GM18508 (cell line): ENCODE data around the gene BNIP5.

ENCODE experiments used
- ATAC-seq: cut with Tn5 transposase; IDR thresholded peaks from one replicate; pipeline ENCODE4 v1.9.1; 2021; ENCODE audit warnings: moderate number of reproducible peaks; ENCODE audit not compliant: insufficient read depth, unreplicated experiment

BNIP5 gene

GRCh38 chr6:36327919-36328236, 8.8 kb downstream of the BNIP5 start:
- ATAC-seq, result no peak

- ATAC-seq, result no peak
These were observed 9.3 kb downstream of the BNIP5 start for GRCh38 chr6:36327226-36327918.

- ATAC-seq, result no peak
These were observed 10.2 kb downstream of the BNIP5 start for GRCh38 chr6:36326356-36326995.

- no peak for ATAC-seq
These were observed 12.0 kb downstream of the BNIP5 start for GRCh38 chr6:36324715-36325114.

- no peak for ATAC-seq
These were observed 12.5 kb downstream of the BNIP5 start for GRCh38 chr6:36324191-36324590.

- ATAC-seq, result no peak
These were observed 13.6 kb downstream of the BNIP5 start for GRCh38 chr6:36323062-36323461.

GRCh38 chr6:36322591-36322990, 14.1 kb downstream of the BNIP5 start:
- ATAC-seq, result no peak

- no peak for ATAC-seq
These were observed 16.2 kb downstream of the BNIP5 start for GRCh38 chr6:36320475-36320874.

- ATAC-seq, result no peak
These were observed 16.9 kb downstream of the BNIP5 start for GRCh38 chr6:36319821-36320220.

GRCh38 chr6:36319436-36319762, 17.3 kb downstream of the BNIP5 start:
- no peak for ATAC-seq

GRCh38 chr6:36318690-36319435, 17.8 kb downstream of the BNIP5 start:
- no peak for ATAC-seq

GRCh38 chr6:36317623-36318022, 19.1 kb downstream of the BNIP5 start:
- ATAC-seq, result no peak

GRCh38 chr6:36315921-36316320, 20.8 kb downstream of the BNIP5 start:
- no peak for ATAC-seq

- no peak for ATAC-seq
These were observed 22.3 kb downstream of the BNIP5 start for GRCh38 chr6:36314221-36315014.

GRCh38 chr6:36313649-36313936, 23.1 kb downstream of the BNIP5 start:
- ATAC-seq, result no peak

GRCh38 chr6:36312854-36313648, 23.6 kb downstream of the BNIP5 start:
- ATAC-seq, result no peak

GRCh38 chr6:36309900-36310299, 26.8 kb downstream of the BNIP5 start:
- no peak for ATAC-seq

GRCh38 chr6:36309203-36309602, 27.5 kb downstream of the BNIP5 start:
- no peak for ATAC-seq

- ATAC-seq, result no peak
These were observed 28.2 kb downstream of the BNIP5 start for GRCh38 chr6:36308514-36308913.

- no peak for ATAC-seq
These were observed 30.3 kb downstream of the BNIP5 start for GRCh38 chr6:36306375-36306774.
